GM12878 (cell line): Measurements from ENCODE around the gene IQGAP3. TPM values are rescaled to one million over a fixed set of nuclear protein-coding genes. Genes with fewer than 3 reads are reported as not detected.

Source experiments
- ASH2L ChIP-seq: fragments of 300-600, 200-600 bp; sonication (generic); IDR thresholded peaks from 2 replicates; pipeline ENCODE4 v1.6.1; 2017; ENCODE audit warnings: low read depth, mild to moderate bottlenecking, borderline replicate concordance
- ATF3 ChIP-seq: IDR thresholded peaks from 2 replicates; pipeline ENCODE4 v1.6.1; 2011; ENCODE audit warnings: low read depth, mild to moderate bottlenecking, low read length, moderate library complexity, borderline replicate concordance; ENCODE audit errors: extremely low read depth
- ATF7 ChIP-seq: fragments of 450-650 bp; IDR thresholded peaks from 2 replicates; pipeline ENCODE4 v1.6.1; 2016; ENCODE audit warnings: low read depth, mild to moderate bottlenecking
- CEBPB ChIP-seq, 2 experiments: fragments of 150-350 bp in 1 of 2; IDR thresholded peaks; 2 replicates each; pipeline ENCODE4 v1.6.1; 2012 to 2014; ENCODE audit warnings: low read depth in 2 of 2, low read length in 2 of 2, borderline replicate concordance in 1 of 2, inconsistent platforms in 1 of 2
- CHD2 ChIP-seq: IDR thresholded peaks from 2 replicates; pipeline ENCODE4 v1.6.1; 2011; ENCODE audit warnings: low read depth, low read length, improper control_type of control experiment, borderline replicate concordance
- CREM ChIP-seq: IDR thresholded peaks from 2 replicates; pipeline ENCODE4 v1.6.1; 2014; ENCODE audit warnings: antibody characterized with exemption, low read depth
- E4F1 ChIP-seq: fragments of 450-650 bp; IDR thresholded peaks from 2 replicates; pipeline ENCODE4 v1.6.1; 2018; ENCODE audit warnings: borderline replicate concordance, mild to moderate bottlenecking; ENCODE audit not compliant: partially characterized antibody
- ELK1 ChIP-seq: IDR thresholded peaks from 2 replicates; pipeline ENCODE4 v1.6.1; 2012; ENCODE audit warnings: low read depth, low read length, improper control_type of control experiment
- FOXK2 ChIP-seq: fragments of 450-650 bp; IDR thresholded peaks from 2 replicates; pipeline ENCODE4 v1.6.1; 2017; ENCODE audit warnings: mild to moderate bottlenecking, moderate library complexity
- GABPA ChIP-seq: IDR thresholded peaks from 2 replicates; pipeline ENCODE4 v1.6.1; 2014; ENCODE audit warnings: antibody characterized with exemption, low read depth, mild to moderate bottlenecking, inconsistent platforms
- HCFC1 ChIP-seq: fragments of 150-350 bp; IDR thresholded peaks from 2 replicates; pipeline ENCODE4 v1.6.1; 2014; ENCODE audit warnings: low read length
- IKZF2 ChIP-seq, 2 experiments: fragments of 450-650 bp; IDR thresholded peaks; 2 replicates each; pipeline ENCODE4 v1.6.1; 2017; ENCODE audit warnings: mild to moderate bottlenecking in 2 of 2, moderate library complexity in 2 of 2
- KAT2A ChIP-seq: conservative IDR thresholded peaks from 2 replicates; pipeline ENCODE4 v1.6.1; 2011; ENCODE audit warnings: low read depth, low read length; ENCODE audit not compliant: control insufficient read depth
- NFYA ChIP-seq: IDR thresholded peaks from 2 replicates; pipeline ENCODE4 v1.6.1; 2011; ENCODE audit warnings: low read depth, mild to moderate bottlenecking, low read length, improper control_type of control experiment, borderline replicate concordance
- PAX5 ChIP-seq: IDR thresholded peaks from 2 replicates; pipeline ENCODE4 v1.6.1; 2011; ENCODE audit warnings: low read depth, low read length, borderline replicate concordance
- POLR2AphosphoS2 ChIP-seq: IDR thresholded peaks from 2 replicates; pipeline ENCODE4 v1.6.1; 2011; ENCODE audit warnings: low read depth, mild to moderate bottlenecking, low read length, improper control_type of control experiment, moderate library complexity
- RAD51 ChIP-seq: fragments of 450-650 bp; IDR thresholded peaks from 2 replicates; pipeline ENCODE4 v1.6.1; 2016; ENCODE audit warnings: moderate library complexity, mild to moderate bottlenecking, inconsistent platforms
- RBBP5 ChIP-seq: fragments of 200-600 bp; sonication (generic); conservative IDR thresholded peaks from 2 replicates; pipeline ENCODE4 v1.6.1; 2016
- SIX5 ChIP-seq: IDR thresholded peaks from 2 replicates; pipeline ENCODE4 v1.6.1; 2011; ENCODE audit warnings: mild to moderate bottlenecking, low read depth, low read length, moderate library complexity; ENCODE audit not compliant: severe bottlenecking
- SMAD5 ChIP-seq: IDR thresholded peaks from 2 replicates; pipeline ENCODE4 v1.6.1; 2016; ENCODE audit warnings: antibody characterized with exemption, low read depth
- SP1 ChIP-seq: IDR thresholded peaks from one replicate; pipeline ENCODE4 v1.6.1; 2011; ENCODE audit warnings: low read depth, low read length
- SREBF2 ChIP-seq: IDR thresholded peaks from 2 replicates; pipeline ENCODE4 v1.6.1; 2012; ENCODE audit warnings: mild to moderate bottlenecking, low read length
- YY1 ChIP-seq: IDR thresholded peaks from 2 replicates; pipeline ENCODE4 v1.6.1; 2011; ENCODE audit warnings: low read depth, mild to moderate bottlenecking, low read length
- ZNF207 ChIP-seq: fragments of 450-650 bp; IDR thresholded peaks from 2 replicates; pipeline ENCODE4 v1.6.1; 2014; ENCODE audit warnings: antibody characterized with exemption, mild to moderate bottlenecking, borderline replicate concordance
- ZNF274 ChIP-seq: IDR thresholded peaks from one replicate; pipeline ENCODE4 v1.8.0; 2011; ENCODE audit not compliant: insufficient read length, insufficient read depth
- polyA plus RNA-seq, 11 experiments: library from polyadenylated mRNA; depleted of rRNA in 4 of 11; unstranded in 6 of 11; stranded (reverse) in 5 of 11; fragments of >200 nt; fragmentation: Nextera tagmentation in 4 of 11; fragmentation: Illumina TruSeq in 1 of 11; extraction: Ambion mirVana in 4 of 11; extraction: Trizol in 1 of 11; gene quantifications; 1 replicate in 1 of 11; 2 replicates in 10 of 11; pipeline versions ENCODE4 v1.2.1 to v1.2.3, GENCODE V29; 2011 to 2016; ENCODE audit warnings: inconsistent platforms in 2 of 11, missing spikeins in 2 of 11, low read depth in 1 of 11
- total RNA-seq, 4 experiments: library from RNA; depleted of rRNA in 3 of 4; stranded (reverse); fragments of >200 nt in 3 of 4; fragmentation: Illumina TruSeq in 1 of 4; extraction: Trizol in 1 of 4; gene quantifications; 2 replicates each; pipeline versions ENCODE4 v1.2.1 to v1.2.3, GENCODE V29; 2013 to 2021
- TF ChIP-seq, protein P1 (sequence below): IDR thresholded peaks from 2 replicates; pipeline ENCODE4 v1.6.1; 2012; ENCODE audit warnings: low read depth, low read length, improper control_type of control experiment

Gene IQGAP3
- total and polyA plus RNA-seq, 10 of the 15 experiments (the other 5 are each of a cell fraction or from before 2014, with no cell fraction given) = 1.1 to 10.7 (median 7.9) TPM

DNA sequence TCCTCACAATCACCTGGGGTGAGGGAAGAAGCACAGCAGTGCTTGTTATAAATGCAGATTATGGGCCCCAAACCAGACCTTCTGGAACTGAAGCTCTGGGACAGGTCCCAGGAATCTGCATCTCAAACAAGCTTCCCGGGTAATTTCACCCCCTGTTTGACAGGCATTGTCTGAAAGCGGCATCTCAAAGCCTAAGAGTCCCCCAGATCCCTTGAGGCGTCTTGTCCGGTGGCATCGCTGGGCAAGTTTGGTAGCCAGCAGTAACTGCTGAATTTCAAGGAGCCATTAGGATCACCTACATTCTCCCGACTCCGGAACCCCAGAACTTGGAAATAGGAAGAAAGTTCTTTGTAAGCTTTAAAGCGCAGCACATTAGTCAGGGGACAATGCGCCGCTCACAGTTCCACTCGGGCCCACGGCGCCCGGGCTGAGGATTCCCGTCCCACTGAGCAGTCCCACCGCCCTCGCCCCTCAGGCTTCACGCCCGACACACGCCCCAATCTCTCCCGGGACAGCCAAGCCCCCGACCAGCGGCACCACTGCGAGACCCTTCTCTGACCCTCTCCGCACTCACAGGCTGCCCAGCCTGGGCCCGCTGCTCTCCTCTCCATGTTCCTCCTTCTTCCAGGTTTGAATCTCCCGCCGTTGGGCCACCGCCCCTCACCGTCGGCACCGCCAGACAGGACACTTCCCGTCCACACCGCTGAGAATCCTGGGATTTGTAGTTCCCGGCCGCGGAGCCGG is at the start of gene IQGAP3 (continued):
- TF ChIP-seq SIX5 (peak; percentile 91), YY1 (peak; percentile 60; the same call in 1 of the 2 replicates), ZNF207 (no peak), POLR2AphosphoS2 (no peak), RBBP5 (no peak), ATF3 (no peak), ZNF274 (no peak), SREBF2 (no peak), E4F1 (no peak), FOXK2 (no peak), CHD2 (peak; percentile 62; the same call in 1 of the 2 replicates), NFYA (no peak), ATF7 (no peak), SMAD5 (no peak), GABPA (peak; percentile 91), ASH2L (no peak), HCFC1 (peak; percentile 90), SP1 (no peak), PAX5 (no peak), CREM (peak; percentile 84), IKZF2 (IDR thresholded peaks at IDR 0.05) (no peak), KAT2A (no peak), RAD51 (no peak), CEBPB (IDR thresholded peaks at IDR 0.05; ENCODE audit: borderline replicate concordance in 1 of 2, low read depth in 2 of 2, low read length in 2 of 2) (no peak), ELK1 (peak; percentile 35; the same call in 1 of the 2 replicates)
- TF ChIP-seq, protein P1, sequence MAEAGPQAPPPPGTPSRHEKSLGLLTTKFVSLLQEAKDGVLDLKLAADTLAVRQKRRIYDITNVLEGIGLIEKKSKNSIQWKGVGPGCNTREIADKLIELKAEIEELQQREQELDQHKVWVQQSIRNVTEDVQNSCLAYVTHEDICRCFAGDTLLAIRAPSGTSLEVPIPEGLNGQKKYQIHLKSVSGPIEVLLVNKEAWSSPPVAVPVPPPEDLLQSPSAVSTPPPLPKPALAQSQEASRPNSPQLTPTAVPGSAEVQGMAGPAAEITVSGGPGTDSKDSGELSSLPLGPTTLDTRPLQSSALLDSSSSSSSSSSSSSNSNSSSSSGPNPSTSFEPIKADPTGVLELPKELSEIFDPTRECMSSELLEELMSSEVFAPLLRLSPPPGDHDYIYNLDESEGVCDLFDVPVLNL = peak; percentile 99
